Measurements from ENCODE around the gene CAPN6.

- TF ChIP-seq REST (IDR thresholded peaks at IDR 0.05; ENCODE audit: insufficient replicate concordance, low read depth): no peak
- TF ChIP-seq CTCF (IDR thresholded peaks at IDR 0.05; ENCODE audit: insufficient read depth, low read length): no peak
- TF ChIP-seq POLR2AphosphoS5 (IDR thresholded peaks at IDR 0.05; ENCODE audit: low read depth): no peak
- no peak for TF ChIP-seq GABPA (IDR thresholded peaks at IDR 0.05; ENCODE audit: low read depth)
Measured at GRCh38 chrX:111283446-111283845, 13.2 kb upstream of the CAPN6 start.
